Measurements from ENCODE around the gene CNIH2.
"Not testable (repeated sequence)": the region's sequence is repeated elsewhere in the genome, so short reads cannot be mapped to it uniquely, and the experiment has no call there.

Gene CNIH2

DNA sequence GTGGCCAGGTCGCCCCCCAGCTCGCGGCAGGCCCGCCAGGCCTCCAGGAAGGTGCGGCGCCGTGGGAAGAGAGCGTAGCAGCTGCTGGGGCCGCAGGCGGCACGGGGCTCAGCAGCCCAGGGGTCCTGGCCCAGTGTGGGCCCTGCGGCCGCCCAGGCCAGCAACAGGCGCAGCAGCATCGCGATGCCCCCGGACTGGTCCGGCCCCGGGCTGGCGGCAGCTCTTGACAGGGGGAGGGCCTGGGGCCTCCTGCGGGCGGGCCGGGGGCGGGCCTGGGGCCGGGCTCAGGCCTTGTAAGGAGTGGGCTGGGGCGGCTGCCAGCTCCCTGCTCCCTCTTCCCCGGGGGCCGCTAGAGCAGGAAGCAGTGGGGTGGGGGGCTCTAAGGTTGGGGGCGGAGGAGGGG lies 38.9 kb downstream of the CNIH2 start, which contains the start of gene CD248:
Gene CD248, minus strand, starts transcription at position 196 of the 403 bp plus-strand sequence. Its CDS starts 17 bp downstream, at position 179.
- no peak for DNase-seq

DNA sequence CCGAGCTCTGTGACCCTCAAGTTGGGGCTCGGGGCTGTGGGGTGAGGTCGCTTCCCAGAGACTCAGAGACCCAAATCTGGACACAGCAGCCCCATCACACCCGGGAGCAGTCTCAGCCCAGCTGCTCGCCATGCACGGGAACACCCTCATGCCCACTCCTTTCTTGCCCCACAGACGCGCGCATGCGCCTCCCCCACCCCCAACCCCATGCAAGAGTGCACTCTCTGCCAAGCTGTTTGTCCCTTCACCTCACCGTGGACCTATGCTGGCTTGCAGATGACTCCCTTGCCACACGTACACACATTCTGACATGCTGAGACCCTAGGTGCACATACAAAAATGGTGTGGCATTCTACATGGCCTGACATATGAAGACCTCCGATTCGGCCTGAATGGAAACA lies 39.3 kb downstream of the CNIH2 start:
- no peak for DNase-seq

DNA sequence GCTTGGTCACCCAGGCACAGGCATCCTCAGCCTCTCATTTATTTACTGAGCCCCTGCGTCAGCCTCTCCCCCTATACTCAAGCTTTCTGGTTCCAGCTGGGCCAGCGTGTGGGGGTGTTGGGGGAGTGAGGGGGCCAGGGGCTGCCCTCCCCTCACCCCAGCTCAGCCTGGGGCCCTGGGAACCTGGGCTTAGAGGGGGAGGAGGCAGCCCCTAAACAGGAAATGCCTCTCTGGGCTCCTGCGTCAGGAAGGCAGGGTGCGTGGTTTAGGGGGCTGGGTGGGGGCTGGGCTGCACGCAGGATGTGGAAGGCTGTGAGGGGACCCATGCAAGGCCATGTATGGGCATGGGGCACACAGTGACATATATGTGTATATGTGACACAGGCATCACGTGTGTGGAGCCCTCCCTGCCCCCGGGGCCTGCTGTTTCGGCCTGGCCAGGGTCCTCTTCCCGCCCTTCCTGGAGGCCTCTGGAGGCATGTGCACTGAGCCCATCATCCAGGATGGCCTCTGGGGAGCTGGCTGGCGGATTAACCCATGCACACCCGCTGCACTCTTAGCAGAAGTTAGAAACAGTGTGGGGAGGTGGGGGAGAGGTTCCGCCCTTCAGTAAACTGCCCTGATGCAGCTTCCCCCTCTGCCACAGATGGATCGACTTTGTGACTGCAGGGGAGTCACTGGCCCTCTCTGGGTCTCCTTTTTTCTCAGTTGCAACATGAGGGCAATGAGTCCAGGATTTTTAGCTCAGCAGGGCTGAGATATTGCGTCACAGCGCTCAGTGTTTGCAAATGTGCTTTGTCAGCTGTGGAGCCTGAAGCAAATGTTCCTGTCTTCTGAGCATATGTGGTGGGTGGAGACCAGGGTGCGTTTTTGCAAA lies 40.0 kb downstream of the CNIH2 start:
- DNase-seq, result no peak

DNA sequence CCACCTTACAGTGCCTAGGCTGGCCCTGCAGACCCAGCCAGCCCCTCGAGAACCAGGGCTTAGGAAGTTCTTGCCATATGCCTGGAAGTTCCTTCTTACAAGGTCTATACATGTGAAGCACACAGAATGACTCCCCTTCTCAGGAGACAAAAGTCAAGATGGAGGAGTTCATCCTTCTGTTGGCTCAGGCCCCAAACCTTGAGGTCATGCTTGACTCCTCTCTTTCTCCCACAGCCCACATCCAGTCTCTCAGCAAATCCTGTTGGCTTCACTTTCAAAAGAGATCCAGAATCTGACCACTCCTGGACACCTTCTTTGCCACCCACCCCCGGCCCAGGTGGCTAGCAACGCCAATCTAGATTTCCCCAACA lies 40.6 kb downstream of the CNIH2 start:
- no peak for DNase-seq

DNA sequence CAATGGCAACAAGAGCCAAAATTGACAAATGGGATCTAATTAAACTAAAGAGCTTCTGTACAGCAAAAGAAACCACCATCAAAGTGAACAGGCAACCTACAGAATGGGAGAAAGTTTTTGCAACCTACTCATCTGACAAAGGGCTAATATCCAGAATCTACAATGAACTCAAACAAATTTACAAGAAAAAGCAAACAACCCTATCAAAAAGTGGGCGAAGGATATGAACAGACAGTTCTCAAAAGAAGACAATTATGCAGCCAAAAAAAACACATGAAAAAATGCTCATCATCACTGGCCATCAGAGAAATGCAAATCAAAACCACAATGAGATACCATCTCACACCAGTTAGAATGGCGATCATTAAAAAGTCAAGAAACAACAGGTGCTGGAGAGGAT lies 42.3 kb downstream of the CNIH2 start:
- DNase-seq, result not testable (repeated sequence)

DNA sequence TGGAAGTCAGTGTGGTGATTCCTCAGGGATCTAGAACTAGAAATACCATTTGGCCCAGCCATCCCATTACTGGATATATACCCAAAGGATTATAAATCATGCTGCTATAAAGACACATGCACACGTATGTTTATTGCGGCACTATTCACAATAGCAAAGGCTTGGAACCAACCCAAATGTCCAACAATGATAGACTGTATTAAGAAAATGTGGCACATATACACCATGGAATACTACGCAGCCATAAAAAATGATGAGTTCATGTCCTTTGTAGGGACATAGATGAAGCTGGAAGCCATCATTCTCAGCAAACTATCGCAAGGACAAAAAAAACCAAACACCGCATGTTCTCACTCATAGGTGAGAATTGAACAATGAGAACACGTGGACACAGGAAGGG lies 42.8 kb downstream of the CNIH2 start:
- DNase-seq, result not testable (repeated sequence)

DNA sequence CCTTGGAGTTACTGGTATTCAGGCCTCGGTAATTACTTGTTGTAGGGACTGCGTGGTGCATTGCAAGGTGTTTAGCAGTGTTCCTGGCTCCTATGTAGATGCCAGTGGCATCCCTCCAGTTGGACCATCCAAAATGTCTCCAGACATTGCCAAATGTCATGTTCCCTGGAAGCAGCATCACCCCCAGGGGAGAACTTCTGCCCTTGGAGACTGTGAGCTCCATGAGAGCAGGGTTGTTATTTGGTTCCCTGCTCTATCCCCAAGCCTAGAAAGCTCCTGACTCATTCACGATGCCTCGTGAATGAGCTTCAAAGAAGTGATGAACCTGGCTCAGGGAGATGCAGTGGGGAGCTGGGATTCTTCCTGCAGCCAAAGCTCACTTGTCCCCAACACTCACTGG lies 43.6 kb downstream of the CNIH2 start:
- no peak for DNase-seq

DNA sequence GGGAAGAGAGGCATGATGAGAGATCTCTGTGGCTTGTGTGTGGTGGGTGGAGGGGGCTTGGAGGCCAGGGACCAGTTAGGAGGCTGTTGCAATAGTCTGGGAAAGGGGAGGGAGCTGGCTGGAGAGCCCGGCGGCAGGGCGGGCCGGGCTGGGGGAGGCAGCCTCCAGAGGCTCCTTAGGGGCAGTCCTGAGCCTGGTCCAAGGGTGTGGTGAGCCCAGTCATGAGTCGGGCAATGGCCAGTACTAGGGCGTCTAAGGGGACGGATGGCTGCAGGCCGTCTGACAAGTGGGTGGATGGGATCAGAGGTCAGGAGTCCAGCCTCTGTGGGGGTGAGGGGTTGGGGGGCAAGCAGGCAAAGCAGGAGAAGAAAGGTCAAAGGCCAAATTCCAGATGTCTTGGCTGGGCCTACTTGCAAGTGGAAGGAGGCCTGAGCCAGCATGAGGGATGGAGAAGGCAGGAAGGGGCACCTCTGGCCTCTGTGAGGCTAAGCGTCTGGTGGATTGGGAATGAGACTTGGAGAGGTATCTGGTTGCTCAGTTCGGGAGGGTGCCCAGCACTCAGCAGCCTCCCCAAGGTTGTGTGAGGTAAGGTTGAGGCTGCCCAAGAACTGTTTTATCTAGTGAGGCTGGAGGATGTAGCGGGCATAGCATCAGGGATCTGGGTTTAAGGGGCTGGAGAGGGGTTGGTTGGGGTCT lies 44.9 kb downstream of the CNIH2 start:
- DNase-seq, result no peak

DNA sequence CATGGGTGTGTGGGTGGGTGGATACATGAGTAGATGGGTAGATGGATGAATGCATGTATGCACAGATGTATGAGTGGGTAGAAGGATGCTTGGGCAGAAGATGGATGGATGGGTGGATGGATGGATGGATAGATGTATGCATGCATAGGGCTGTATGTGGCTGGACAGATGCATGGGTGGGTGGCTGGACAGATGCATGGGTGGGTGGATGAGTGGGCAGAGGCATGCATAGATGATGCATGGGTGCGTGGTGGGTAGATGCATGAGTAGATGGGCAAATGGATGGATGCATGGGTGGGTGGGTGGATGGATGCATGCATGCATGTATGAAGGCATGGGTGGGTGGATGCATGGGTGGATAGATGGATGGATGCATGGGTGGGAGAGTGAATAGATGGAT lies 45.7 kb downstream of the CNIH2 start:
- DNase-seq, result no peak

DNA sequence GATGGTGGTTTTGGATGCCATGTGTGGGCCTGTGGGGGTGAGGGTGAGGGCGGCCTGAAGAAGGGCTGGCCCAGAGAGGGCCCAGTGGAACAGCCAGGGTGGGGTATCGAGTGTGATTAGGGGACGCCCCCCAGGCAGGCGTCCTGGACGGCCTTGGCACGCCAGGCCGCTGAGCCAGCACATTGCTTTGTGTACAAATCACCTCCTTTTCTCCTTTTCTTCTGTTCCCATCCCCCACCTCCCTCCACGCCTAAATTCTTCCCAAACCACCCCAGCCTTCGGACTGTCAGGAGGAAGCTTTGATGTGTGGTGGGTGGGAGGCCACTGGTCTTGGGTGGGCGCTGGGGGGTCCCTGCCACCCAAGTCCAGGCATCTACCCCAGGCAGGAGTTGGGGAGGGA lies 46.7 kb downstream of the CNIH2 start:
- DNase-seq, result no peak

DNA sequence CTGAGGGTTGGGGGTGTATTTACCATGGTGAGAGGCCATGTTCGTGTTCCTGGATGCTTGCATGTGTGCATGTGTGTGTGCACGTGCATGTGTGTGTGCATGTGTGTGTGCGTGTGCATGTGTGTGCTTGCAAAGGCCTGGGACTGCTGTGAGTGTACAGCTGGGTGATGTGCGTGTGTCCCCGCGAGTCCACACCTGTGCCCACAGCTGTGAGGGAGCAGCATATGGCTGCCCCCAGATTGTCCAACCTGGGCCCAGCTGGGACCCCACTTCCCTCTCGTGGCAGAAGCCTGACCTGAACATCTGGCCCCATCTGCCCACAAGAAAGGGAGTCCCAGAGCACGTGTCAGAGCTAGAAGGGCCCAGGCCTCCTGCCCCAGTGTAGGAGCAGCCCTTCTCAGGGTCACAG lies 47.3 kb downstream of the CNIH2 start:
- no peak for DNase-seq

DNA sequence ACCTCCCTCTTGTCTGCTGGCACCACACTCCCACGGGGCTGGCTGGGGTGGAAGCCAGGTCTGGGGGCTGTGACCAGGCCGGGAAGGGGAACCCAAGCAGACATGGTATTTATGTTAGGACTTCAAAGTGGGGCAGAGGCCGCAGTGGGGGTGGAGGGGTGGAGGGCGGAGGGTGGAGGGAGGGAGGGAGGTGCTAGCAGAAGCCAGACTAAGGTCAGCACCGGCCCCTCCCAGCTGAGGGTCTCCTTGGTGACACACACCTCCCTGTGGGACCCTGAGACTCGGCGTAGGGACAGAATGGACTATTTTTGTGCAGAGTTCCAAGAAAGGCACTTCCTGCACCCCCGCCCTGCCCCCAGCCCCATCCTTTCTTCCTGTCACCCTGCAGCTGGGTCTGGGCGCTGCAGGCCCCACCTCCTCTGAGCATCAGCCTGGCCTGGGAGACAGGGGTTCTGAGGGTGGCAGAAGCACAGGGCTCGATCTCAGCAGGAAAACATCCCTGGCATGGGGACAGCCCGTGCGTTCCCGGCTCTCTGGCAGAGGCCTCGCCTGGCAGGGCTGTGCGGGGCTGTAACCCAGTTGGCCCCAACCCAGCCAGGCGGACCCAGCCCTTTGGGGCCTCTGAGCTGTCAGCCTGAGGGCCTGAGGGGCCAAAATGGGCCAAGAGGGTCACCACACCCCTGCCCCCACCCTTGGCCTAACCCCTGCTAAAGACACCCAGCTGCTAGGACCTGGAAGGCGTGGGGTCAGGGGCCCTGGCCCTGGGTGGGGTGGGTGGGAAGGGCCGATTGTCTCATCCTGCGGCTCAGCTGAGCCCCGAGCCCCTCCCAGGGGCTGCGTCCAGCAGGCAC lies 48.5 kb downstream of the CNIH2 start:
- no peak for DNase-seq

DNA sequence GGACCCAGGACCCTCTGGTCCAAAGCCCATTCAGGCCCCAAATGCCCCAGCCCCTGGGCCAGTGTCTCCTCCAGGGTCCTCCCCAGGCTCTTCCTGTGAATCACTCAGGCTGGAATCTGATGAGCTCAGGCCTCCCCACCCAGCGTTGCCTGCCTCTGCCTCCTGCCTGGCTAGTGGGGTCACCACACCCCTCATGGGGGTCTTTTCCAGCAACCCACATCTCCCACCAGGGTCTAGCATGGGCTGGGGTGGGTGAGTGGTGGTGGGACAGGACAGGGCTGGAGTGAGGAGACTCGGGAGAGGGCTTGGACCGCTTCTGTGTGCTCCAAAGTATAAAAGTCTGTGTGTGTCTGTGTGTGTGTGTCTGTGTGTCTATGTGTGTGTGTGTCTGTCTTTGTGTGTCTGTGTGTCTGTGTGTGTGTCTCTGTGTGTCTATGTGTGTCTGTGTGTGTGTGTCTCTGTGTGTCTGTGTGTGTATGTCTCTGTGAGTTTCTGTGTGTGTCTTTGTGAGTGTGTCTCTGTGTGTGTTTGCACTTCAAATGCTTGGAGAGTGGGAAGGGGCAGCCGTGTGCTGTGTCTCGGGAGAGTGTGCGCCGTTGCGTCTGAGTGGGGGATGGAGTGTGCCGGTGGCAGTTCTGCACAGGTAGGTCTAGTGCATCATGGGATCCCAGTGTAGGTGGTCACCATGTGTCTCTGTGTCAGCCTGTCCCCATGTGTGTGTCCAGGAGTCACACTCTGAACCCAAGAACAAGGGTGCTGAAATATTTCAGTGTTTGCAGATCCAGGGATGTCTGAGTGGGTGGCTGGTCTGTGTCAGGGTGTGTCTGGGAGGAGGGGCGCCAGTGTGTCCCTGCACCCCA lies 49.4 kb downstream of the CNIH2 start:
- DNase-seq, result no peak

DNA sequence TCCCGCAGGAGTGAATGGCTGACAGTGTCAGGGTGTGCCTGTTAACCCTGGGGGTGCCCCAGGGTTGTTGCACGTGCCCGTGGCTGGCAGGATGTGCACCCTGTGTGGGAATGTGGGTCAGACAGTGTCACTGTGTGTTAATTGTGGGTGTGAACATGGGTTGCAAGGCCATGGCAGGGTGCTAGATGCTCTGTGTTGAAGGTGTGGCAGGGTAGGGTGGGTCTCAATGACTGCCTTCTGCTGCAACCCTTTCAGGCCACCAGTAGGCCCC lies 50.0 kb downstream of the CNIH2 start:
- no peak for DNase-seq

DNA sequence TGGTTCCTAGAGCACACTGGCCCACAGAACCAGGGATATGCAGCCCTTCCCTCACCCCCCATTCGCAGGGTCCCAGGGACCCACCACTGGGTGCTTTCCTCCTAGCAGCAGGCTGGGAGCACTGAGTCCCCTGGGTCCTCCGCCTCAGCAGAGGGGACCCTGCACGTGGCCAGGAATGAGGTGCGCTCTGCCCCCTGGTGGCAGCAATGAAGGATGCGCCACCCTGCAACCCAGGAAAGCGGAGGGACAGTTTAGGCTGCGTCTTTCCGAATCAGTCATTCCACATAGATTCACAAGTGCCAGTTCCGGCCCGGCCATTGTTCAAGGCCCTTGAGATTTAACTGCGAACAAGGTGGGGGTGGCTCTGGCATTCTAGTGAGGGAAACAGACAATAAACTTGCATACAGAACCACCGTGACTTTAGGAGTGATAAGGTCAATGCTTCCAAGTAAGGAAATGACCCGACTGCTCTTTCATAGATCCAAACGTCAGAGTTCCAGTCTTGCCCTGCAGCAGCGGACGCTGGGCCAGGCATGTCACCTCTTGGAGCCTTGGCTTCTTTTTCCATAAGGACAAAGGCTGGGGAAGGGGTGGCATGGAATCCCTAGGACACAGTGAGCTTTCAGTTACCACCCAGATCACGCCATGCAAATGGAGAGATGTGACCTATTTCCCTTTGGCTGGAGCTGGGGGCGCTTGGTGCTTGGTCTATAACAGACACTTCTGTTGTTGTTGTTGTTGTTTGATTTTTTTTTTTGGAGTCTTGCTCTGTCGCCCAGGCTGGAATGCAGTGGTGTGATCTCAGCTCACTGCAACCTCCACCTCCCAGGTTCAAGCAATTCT lies 50.5 kb downstream of the CNIH2 start:
- no peak for DNase-seq

DNA sequence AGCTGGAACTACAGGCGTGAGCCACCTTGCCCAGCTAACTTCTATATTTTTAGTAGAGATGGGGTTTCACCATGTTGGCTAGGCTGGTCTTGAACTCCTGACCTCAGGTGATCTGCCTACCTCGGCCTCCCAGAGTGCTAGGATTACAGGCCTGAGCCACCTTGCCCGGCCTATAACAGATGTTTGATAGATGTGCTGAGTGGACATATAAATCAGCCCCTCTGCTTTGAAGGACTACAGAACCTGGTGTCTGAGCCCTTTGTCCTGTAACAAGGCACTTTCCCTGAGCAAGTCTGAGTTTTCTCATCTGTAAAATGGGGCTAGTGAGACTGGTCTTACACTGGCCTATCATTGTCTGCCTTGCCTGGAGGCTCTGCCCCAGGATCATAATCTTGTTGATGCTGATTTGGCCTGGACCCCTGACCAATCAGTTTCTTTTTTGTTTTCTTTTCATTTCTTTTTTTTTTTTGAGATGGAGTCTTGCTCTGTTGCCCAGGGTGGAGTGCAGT lies 51.2 kb downstream of the CNIH2 start:
- DNase-seq, result no peak

DNA sequence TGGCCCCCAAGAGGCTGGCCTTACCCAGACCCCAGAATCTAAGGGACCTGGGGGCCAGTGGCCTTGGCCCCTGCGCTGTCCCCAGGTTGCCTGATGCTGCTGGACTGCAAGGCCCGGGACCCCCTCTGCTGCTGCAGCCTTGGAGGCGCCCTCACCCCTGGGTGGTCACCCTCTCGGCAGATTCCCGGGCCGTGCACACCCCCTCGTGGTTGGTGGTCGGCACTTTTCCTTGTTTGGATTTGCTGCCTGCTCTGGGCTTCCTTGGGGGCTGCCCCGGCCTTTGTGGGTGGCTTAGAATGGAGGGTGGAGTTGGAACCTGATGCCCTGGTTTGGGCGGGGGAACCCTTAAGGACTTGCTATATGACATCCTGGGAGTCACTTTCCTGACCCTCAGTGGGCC lies 53.0 kb downstream of the CNIH2 start:
- no peak for DNase-seq

DNA sequence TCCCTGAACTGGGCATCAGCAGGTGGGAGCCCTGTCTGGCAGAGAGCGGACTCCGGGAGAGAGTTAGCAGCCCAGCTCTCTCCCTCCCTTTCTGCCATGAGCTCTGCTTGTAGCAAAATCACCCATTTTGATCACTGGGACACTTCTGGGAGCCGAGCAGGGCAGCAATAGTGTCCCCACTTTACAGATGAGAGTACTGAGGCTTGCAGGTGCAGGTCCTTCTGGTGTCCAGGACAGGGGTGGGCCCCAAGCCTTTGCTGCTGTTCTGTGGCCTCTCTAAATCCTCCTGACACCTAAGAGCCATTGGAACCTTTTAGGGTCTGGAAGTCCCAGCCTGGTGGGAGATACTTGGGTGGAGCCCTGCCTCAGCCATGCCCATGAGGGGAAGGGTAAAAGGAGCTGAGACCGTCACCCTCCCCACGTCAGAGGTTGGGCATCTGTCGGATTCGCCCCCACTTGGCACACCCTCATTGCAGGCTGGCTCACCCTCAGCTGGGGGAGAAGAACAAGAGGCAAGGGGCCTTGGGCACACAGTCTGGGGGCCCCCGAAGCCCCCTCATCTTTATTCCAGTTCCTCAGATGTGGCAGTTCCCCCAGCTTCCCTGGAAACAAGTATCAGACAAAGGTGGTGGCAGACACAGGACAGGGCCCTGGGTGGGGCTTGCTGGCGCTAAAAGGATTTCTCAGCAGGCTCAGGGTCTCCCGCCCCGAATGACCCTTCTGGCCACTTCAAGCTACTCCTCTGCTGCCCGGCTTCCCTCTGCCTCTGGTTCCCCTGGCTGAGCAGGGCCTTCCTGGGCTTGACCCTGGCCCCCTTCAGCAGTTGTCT lies 53.8 kb downstream of the CNIH2 start:
- DNase-seq, result no peak

DNA sequence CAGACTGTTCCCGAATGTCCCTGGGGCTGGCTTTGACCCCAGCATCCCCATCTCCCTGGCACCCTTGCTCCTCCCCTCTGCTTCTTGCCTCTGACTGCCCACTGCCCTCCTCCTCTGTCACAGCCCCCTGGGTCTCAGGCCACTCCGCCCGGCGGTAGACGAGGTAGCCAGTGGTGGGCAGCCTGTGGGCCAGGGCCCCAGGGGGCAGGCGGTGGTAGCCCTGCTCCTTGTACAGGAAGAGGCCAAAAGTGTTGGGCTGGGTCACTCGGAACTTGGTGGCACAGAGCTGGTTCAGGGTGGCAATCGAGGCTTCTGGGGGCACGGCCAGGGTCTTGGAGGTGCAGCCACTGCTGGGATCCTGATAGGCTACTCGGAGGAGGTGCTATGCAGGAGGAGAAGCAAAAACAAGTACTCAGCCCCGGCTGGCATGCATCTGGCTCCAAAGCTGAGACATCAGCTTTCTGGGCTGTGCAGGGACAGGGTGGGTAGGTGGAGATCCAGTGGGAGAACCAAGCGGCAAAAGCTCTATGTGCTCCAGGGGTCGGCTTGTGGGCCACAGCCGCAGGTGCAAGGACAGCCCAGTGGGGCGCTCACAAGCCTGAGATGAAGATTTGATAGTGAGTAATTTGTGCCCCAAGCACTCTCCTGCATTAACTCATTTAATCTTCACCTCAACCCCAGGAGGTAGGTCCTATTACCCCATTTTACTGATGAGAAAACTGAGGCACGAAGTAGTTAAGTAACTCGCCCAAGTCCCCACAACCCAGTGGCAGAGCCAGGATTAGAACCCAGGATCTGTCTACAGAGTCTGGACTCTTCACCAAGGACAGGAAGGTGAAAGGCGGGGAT lies 54.6 kb downstream of the CNIH2 start:
- DNase-seq, result no peak

Measured in cortex of kidney (tissue), 1 donor.